ENCODE measurements around the gene SIGLEC1. TPM values are rescaled to one million over a fixed set of nuclear protein-coding genes. Genes with fewer than 3 reads are reported as not detected.

Gene SIGLEC1
- total and polyA plus RNA-seq, 10 of the 15 experiments (the other 5 are each of a cell fraction or from before 2014, with no cell fraction given): 0.05 TPM; not detected in 9

DNA sequence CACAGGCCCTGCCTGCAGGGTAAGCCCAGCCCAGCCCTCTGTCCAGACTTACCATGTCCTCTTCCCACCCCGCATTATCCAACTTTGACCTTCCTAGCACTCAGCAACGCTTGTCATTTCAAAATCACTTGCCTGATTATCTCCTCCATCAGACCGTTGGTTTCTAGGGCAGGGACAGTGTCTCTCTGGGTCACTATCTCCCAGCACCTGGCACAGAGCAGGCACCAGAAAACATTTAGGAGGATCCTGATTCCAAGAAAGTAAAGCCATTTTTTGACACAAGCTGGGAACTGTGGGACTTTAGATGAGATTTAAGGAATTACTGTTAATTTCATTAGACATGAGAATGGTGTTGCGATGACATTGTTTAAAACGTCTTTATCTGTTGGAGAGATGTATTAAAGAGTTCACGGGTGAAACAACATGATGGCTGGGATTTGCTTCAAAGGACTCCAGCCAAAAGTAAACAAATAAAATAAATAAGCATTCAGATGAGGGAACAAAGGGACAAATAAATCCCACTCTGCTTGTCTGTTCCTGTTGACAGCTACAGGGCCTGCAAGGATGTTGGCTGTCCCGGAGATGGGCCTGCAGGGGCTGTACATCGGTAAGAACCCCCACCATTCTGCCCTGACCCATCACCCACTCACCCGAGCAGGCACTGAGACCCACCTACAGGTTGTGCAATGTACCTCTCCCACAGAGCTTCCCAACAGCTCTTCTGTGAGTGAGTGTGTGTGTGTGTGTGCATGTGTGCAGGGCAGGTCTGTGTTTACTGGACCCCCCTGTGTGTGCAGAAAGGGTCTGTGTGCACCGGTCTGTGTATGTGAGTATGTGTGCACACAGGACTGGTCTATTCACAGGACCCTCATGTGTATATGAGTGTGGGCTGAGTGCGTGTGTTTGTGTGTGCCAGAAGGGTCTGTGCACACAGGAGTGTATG lies 26.0 kb upstream of the SIGLEC1 start:
- Histone ChIP-seq H2AFZ (ENCODE audit: control insufficient read depth, low read depth, low read length) (no peak overlapping the region), H3K4me1 (ENCODE audit: control insufficient read depth, insufficient read depth, low read length) (no peaks in the 10 kb centered on the region), H3K27ac (ENCODE audit: control insufficient read depth, insufficient read depth) (no peak overlapping the region), H4K20me1 (ENCODE audit: control insufficient read depth, insufficient read depth) (no peaks in the 10 kb centered on the region), H3K9ac (ENCODE audit: control insufficient read depth, insufficient read depth, low read length) (no peak overlapping the region), H3K27me3 (replicated peaks in 1 of 2; ENCODE audit: control insufficient read depth in 2 of 2, insufficient read depth in 2 of 2, low read length in 1 of 2) (no peaks in the 10 kb centered on the region), H3K4me2 (ENCODE audit: control insufficient read depth, insufficient read depth) (no peak overlapping the region), H3K79me2 (ENCODE audit: control insufficient read depth, insufficient read depth, low read length) (no peaks in the 10 kb centered on the region), H3K36me3 (ENCODE audit: control insufficient read depth in 2 of 2, insufficient read depth in 2 of 2, low read length in 1 of 2) (no peaks in the 10 kb centered on the region), H3K4me3 (no peak overlapping the region), H3K9me3 (replicated peaks; ENCODE audit: control insufficient read depth, insufficient read depth, low read length) (no peaks in the 10 kb centered on the region)
- intact Hi-C loops (cut with micrococcal nuclease; ENCODE audit: unreplicated experiment): no loop called here
- WGBS (ENCODE audit: insufficient coverage, insufficient replicate concordance, low lambda C conversion rate, missing lambda C conversion rate): 31% methylated on average over 11 of the region's 11 CpGs
- no TSS peak for BruUV-seq (replicated peaks)
- ATAC-seq: no peak
- in situ Hi-C loops (cut with MboI): no loop called here
- no peak for FAIRE-seq
- ChIA-PET CTCF (no interaction called here), POLR2A (no interaction called here), SMC1A (ENCODE audit: uncharacterized antibody, unreplicated experiment) (interaction anchor here (0.6 kb wide), 1 partner anchor 19 kb away, joined by 4 read pairs; no protein-coding TSS in a partner anchor), RAD21 (ENCODE audit: unreplicated experiment) (no interaction called here)
- no peak for DNase-seq (ENCODE audit: low read depth, low spot score)
- TF ChIP-seq, protein P1, sequence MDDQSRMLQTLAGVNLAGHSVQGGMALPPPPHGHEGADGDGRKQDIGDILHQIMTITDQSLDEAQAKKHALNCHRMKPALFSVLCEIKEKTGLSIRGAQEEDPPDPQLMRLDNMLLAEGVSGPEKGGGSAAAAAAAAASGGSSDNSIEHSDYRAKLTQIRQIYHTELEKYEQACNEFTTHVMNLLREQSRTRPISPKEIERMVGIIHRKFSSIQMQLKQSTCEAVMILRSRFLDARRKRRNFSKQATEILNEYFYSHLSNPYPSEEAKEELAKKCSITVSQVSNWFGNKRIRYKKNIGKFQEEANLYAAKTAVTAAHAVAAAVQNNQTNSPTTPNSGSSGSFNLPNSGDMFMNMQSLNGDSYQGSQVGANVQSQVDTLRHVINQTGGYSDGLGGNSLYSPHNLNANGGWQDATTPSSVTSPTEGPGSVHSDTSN (IDR thresholded peaks at IDR 0.05; ENCODE audit: insufficient replicate concordance, low read depth, low read length): no peak
- TF ChIP-seq BMI1 (IDR thresholded peaks at IDR 0.05; ENCODE audit: borderline replicate concordance) (no peak), SPI1 (IDR thresholded peaks at IDR 0.05; ENCODE audit: borderline replicate concordance, insufficient read depth, low read depth, low read length) (no peak), ZNF217 (IDR thresholded peaks at IDR 0.05) (no peak), DPF2 (IDR thresholded peaks at IDR 0.05) (no peak), MYC (IDR thresholded peaks at IDR 0.05; ENCODE audit: insufficient read depth, insufficient read length, insufficient replicate concordance, low read length, severe bottlenecking) (no peak), SMAD5 (IDR thresholded peaks at IDR 0.05; ENCODE audit: low read depth) (no peak), FOXK2 (IDR thresholded peaks at IDR 0.05) (no peak), CREB1 (IDR thresholded peaks at IDR 0.05; ENCODE audit: low read depth) (no peak), RFX5 (IDR thresholded peaks at IDR 0.05; ENCODE audit: low read depth, low read length) (no peak), ZZZ3 (IDR thresholded peaks at IDR 0.05; ENCODE audit: control insufficient read depth, insufficient read length, low read depth) (no peak), BACH1 (IDR thresholded peaks at IDR 0.05; ENCODE audit: borderline replicate concordance) (no peak), CHD1 (IDR thresholded peaks at IDR 0.05; ENCODE audit: low read depth, low read length) (no peak), EP300 (IDR thresholded peaks at IDR 0.05; ENCODE audit: borderline replicate concordance in 1 of 2, control insufficient read depth in 1 of 2, low read depth in 2 of 2, low read length in 2 of 2) (no peak), RUNX3 (IDR thresholded peaks at IDR 0.05; ENCODE audit: low read length) (no peak), POU2F2 (IDR thresholded peaks at IDR 0.05; ENCODE audit: borderline replicate concordance, low read depth, low read length) (no peak)
